Skeletal muscle satellite cell (primary cell): ENCODE results near the gene COL23A1.

Source experiments
- H3K27me3 ChIP-seq: 2 replicates; pipeline ENCODE4 v1.7.0; 2013; ENCODE audit warnings: low read length; ENCODE audit not compliant: control insufficient read depth, insufficient read depth
- H3K36me3 ChIP-seq: 2 replicates; pipeline ENCODE4 v1.7.0; 2013; ENCODE audit warnings: mild to moderate bottlenecking, control low read depth, low read length; ENCODE audit not compliant: insufficient read depth
- H3K4me1 ChIP-seq: 2 replicates; pipeline ENCODE4 v1.7.0; 2013; ENCODE audit warnings: low read length; ENCODE audit not compliant: control insufficient read depth, insufficient read depth
- H3K4me2 ChIP-seq: 2 replicates; pipeline ENCODE4 v1.7.0; 2013; ENCODE audit warnings: mild to moderate bottlenecking, low read length
- H3K4me3 ChIP-seq: 2 replicates; pipeline ENCODE4 v1.7.0; 2013; ENCODE audit warnings: low read length
- H3K9ac ChIP-seq: 2 replicates; pipeline ENCODE4 v1.7.0; 2013; ENCODE audit warnings: mild to moderate bottlenecking, low read depth, low read length, moderate library complexity
- H3K9me3 ChIP-seq: replicated peaks from 2 replicates; pipeline ENCODE4 v1.7.0; 2013; ENCODE audit warnings: mild to moderate bottlenecking, control low read depth, low read length

Gene COL23A1

DNA sequence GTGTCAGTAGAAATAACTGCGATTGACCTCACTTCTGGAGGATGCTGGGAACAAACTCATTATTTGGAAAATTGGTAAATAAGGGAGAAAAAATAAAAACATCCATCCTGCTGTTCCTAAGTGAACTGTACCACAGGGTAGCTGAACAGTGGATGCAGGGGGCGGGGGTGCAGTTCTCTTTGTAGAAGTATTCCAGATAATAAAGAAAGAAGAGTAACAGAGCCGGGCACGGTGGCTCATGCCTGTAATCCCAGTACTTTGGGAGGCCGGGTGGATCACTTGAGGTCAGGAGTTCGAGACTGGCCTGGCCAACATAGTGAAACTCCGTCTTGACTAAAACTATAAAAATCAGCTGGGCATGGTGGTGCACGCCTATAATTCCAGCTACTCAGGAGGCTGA is 132.1 kb downstream of the COL23A1 start:
- Histone ChIP-seq H3K9me3 (no peaks in the 10 kb centered on the region), H3K4me2 (no peak overlapping the region), H3K36me3 (no peaks in the 10 kb centered on the region), H3K4me3 (no peak overlapping the region), H3K27me3 (no peaks in the 10 kb centered on the region), H3K4me1 (no peaks in the 10 kb centered on the region), H3K9ac (no peak overlapping the region)

- Histone ChIP-seq H3K4me2 (no peak overlapping the region), H3K4me1 (no peaks in the 10 kb centered on the region), H3K9ac (no peak overlapping the region), H3K27me3 (no peaks in the 10 kb centered on the region), H3K9me3 (no peaks in the 10 kb centered on the region), H3K36me3 (no peaks in the 10 kb centered on the region), H3K4me3 (no peak overlapping the region)
Observed at GRCh38 chr5:178457471-178457870, 132.7 kb downstream of the COL23A1 start.

- Histone ChIP-seq H3K36me3 (no peaks in the 10 kb centered on the region), H3K27me3 (no peaks in the 10 kb centered on the region), H3K4me2 (no peak overlapping the region), H3K4me3 (no peak overlapping the region), H3K9ac (no peak overlapping the region), H3K9me3 (no peaks in the 10 kb centered on the region), H3K4me1 (no peaks in the 10 kb centered on the region)
Observed at GRCh38 chr5:178455480-178455835, 134.7 kb downstream of the COL23A1 start.

GRCh38 chr5:178454821-178455479 is 135.2 kb downstream of the COL23A1 start:
- Histone ChIP-seq H3K36me3 (no peaks in the 10 kb centered on the region), H3K4me2 (no peak overlapping the region), H3K9ac (no peak overlapping the region), H3K4me1 (no peaks in the 10 kb centered on the region), H3K27me3 (no peaks in the 10 kb centered on the region), H3K4me3 (no peak overlapping the region), H3K9me3 (no peaks in the 10 kb centered on the region)

DNA sequence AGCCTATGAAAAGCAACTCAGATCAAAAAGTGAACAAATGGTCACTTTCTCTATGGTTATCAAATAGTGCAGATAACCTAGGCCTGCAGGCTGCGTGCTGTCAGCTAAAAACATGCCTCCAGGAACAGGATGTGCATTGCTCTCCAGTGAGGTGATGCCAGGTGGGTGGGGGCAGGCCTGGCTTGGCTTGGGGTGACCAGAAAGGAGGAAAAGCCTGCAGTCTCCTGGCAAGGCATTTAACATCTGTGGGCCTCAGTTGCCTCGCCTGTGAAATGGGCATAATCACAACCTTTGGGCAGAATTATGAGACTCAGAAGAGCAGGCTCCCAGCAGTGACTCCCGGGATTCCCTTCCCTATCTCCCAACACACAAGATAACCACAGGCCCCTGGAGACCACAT is 135.9 kb downstream of the COL23A1 start:
- Histone ChIP-seq H3K27me3 (no peaks in the 10 kb centered on the region), H3K4me1 (no peaks in the 10 kb centered on the region), H3K4me3 (no peak overlapping the region), H3K9ac (no peak overlapping the region), H3K9me3 (no peaks in the 10 kb centered on the region), H3K4me2 (no peak overlapping the region), H3K36me3 (no peaks in the 10 kb centered on the region)

GRCh38 chr5:178453224-178453623 is 137.0 kb downstream of the COL23A1 start:
- Histone ChIP-seq H3K9me3 (peaks cover 3% of the 10 kb centered on the region), H3K4me2 (no peak overlapping the region), H3K36me3 (no peaks in the 10 kb centered on the region), H3K27me3 (no peaks in the 10 kb centered on the region), H3K4me1 (no peaks in the 10 kb centered on the region), H3K9ac (no peak overlapping the region), H3K4me3 (no peak overlapping the region)

- peaks cover 3% of the 10 kb centered on the region for H3K9me3 ChIP-seq
Observed at GRCh38 chr5:178450121-178451028, 139.8 kb downstream of the COL23A1 start.

DNA sequence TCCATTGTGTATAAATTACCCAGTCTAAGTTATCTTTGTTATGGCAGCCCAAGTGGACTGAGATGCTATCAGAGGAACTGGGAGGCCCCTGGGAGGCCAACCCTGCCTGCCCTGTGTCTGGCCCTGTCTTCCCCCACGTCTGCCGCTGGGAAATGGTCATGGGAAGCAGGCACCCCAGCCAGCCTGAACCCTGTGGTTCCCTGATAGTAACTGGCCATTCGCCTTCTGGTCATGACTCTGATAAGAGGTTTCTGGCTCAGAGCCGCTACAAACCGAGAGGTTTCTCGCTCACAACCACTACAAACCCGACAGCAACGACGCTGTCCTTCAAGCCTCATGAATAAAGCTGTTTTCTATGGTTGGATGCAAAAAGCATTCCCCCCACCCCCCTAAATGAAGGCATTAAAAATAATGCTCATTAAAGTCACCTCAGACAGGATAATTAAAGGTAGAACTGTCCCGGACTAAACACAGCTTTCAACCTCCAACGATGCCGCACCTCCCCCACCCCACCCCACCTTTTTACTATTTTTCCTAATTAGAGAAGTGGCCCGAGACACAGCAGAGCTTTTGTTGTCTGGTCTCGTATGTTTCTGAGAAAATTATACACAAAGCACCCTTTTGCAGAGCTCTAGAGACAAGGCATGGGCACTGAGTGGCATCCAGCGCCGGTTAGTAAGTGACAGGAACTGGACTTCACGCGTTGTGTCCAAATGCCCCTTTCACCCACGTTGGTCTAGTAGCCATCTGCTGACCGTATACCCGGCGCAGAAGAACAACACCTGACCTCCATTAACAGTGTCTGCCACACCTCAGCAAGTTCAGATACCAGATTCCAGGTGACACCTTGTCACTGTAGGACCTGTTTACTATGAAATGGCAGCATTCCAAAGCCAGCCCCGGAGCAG is 140.8 kb downstream of the COL23A1 start:
- Histone ChIP-seq H3K9me3 (peaks cover 3% of the 10 kb centered on the region), H3K36me3 (no peaks in the 10 kb centered on the region), H3K4me2 (no peak overlapping the region), H3K4me1 (no peaks in the 10 kb centered on the region), H3K4me3 (no peak overlapping the region), H3K9ac (no peak overlapping the region), H3K27me3 (no peaks in the 10 kb centered on the region)

More at GRCh38 chr5:178450121-178451028, 139.8 kb downstream of the COL23A1 start:
- Histone ChIP-seq H3K36me3 (no peaks in the 10 kb centered on the region), H3K27me3 (no peaks in the 10 kb centered on the region), H3K4me1 (no peaks in the 10 kb centered on the region), H3K9ac (no peak overlapping the region), H3K4me2 (no peak overlapping the region), H3K4me3 (no peak overlapping the region)

DNA sequence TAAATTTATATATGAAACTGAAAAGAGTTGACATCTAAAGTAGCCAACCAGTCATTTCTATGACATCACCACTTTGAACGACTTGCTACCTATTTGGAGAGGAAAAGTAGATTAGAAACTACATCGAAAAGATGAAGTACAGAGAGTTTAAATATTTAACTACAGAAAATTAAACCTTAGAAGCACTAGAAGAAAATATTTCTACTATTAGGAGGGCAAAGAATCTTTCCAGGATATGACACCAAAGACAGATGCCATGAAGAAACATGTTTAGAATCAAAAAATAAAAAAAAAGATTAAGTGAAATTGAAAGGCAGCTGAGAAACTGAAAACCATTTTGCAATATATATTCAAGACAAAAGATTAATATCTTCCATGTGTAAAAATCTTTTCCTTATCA is 144.7 kb downstream of the COL23A1 start:
- Histone ChIP-seq H3K27me3 (no peaks in the 10 kb centered on the region), H3K4me2 (no peak overlapping the region), H3K4me3 (no peak overlapping the region), H3K9ac (no peak overlapping the region), H3K36me3 (no peaks in the 10 kb centered on the region), H3K9me3 (peaks cover 3% of the 10 kb centered on the region), H3K4me1 (no peaks in the 10 kb centered on the region)

- no peaks in the 10 kb centered on the region for H3K4me1 ChIP-seq
- H3K36me3 ChIP-seq: no peaks in the 10 kb centered on the region
- no peaks in the 10 kb centered on the region for H3K27me3 ChIP-seq
- no peaks in the 10 kb centered on the region for H3K9me3 ChIP-seq
- H3K4me3 ChIP-seq: no peak overlapping the region
- H3K4me2 ChIP-seq: no peak overlapping the region
- no peak overlapping the region for H3K9ac ChIP-seq
Observed at GRCh38 chr5:178442405-178443257, 147.6 kb downstream of the COL23A1 start.
